ENCODE measurements around the gene AP1B1. TPM values are rescaled to one million over a fixed set of nuclear protein-coding genes. Genes with fewer than 3 reads are reported as not detected.
A peak's percentile ranks its signal among the peaks of the same experiment; 100 is the strongest.

The AP1B1 gene
- total RNA-seq, 1 experiment from 2014 or later: 88.9 TPM

DNA sequence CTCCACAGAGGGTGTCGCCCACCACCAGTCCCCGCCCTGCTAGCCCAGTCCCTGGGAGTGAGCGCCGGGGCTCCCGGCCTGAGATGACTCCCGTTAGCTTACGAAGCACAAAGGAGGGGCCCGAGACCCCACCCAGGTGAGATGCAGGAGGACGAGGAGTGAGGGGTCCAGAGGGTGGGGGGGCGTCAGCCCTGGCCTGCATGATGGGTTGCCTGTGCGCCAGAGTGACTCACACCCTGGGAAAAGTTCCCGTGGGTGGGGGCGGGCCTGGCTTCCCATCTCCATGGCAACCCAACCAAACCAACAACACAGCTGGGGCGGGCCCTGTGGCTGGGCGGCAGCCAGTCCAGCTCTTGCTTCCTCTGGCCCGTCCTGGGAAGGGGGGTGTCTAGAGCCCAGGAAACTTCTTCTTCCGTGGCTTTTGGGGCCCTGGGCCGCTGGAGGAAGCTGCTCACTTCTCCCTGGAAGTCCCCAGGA is 77.5 kb downstream of the AP1B1 start:
- Mint-ChIP-seq H3K4me1 (ENCODE audit: low read depth, unreplicated experiment) (peaks cover 41% of the 10 kb centered on the region), H3K27me3 (ENCODE audit: unreplicated experiment) (peaks cover 22% of the 10 kb centered on the region), H3K4me3 (ENCODE audit: low read depth, unreplicated experiment) (peak overlapping the region; percentile 41), H3K9me3 (ENCODE audit: low read depth, unreplicated experiment) (no peaks in the 10 kb centered on the region), H3K27ac (ENCODE audit: unreplicated experiment) (peak overlapping the region; percentile 36), H3K36me3 (ENCODE audit: insufficient read depth, unreplicated experiment) (peaks cover 42% of the 10 kb centered on the region)
- DNase-seq: peak; percentile 97
- TF ChIP-seq, protein P1, sequence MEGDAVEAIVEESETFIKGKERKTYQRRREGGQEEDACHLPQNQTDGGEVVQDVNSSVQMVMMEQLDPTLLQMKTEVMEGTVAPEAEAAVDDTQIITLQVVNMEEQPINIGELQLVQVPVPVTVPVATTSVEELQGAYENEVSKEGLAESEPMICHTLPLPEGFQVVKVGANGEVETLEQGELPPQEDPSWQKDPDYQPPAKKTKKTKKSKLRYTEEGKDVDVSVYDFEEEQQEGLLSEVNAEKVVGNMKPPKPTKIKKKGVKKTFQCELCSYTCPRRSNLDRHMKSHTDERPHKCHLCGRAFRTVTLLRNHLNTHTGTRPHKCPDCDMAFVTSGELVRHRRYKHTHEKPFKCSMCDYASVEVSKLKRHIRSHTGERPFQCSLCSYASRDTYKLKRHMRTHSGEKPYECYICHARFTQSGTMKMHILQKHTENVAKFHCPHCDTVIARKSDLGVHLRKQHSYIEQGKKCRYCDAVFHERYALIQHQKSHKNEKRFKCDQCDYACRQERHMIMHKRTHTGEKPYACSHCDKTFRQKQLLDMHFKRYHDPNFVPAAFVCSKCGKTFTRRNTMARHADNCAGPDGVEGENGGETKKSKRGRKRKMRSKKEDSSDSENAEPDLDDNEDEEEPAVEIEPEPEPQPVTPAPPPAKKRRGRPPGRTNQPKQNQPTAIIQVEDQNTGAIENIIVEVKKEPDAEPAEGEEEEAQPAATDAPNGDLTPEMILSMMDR (IDR thresholded peaks at IDR 0.05; ENCODE audit: unreplicated experiment): no peak
- CTCF ChIA-PET: interaction anchor here (0.5 to 0.6 kb wide), 3 partner anchors 252 to 581 kb away, joined by 3 to 5 read pairs (median 4); no protein-coding TSS in a partner anchor
- no TSS peak for BruUV-seq (replicated peaks)
- intact Hi-C loops (cut with micrococcal nuclease; ENCODE audit: unreplicated experiment): no loop called here

DNA sequence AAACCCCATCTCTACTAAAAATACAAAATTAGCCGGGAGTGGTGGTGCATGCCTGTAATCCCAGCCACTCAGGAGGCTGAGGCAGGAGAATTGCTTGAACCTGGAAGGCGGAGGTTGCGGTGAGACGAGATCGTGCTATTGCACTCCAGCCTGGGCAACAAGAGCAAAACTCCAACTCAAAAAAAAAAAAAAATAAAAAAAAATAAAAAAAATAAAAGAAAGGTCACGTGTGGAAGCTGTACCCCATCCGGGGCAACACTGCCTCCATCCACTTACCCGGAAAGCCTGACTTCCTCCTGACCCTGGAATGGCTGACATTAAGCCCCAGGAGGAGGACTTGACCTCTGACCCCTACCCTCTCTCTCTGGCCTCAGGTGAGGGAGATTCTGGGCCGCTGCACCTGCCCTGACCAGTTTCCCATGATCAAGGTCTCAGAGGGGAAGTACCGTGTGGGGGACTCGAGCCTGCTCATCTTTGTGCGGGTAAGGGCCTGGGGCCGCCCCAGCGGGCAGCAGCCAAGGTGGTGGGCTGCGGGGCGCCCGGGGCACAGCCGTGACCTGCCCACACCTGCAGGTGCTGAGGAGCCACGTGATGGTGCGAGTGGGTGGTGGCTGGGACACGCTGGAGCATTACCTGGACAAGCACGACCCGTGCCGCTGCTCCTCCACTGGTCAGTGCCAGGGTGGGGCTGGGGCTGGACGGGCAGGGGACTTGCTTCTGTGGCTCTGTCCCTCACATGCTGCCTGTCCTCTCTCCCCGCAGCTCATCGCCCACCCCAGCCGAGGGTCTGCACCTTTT is 78.1 kb downstream of the AP1B1 start:
- BruUV-seq (replicated peaks): no TSS peak
- Mint-ChIP-seq H3K4me1 (ENCODE audit: low read depth, unreplicated experiment) (peaks cover 41% of the 10 kb centered on the region), H3K36me3 (ENCODE audit: insufficient read depth, unreplicated experiment) (peaks cover 48% of the 10 kb centered on the region), H3K9me3 (ENCODE audit: low read depth, unreplicated experiment) (no peaks in the 10 kb centered on the region), H3K27ac (ENCODE audit: unreplicated experiment) (peak overlapping the region; percentile 36), H3K4me3 (ENCODE audit: low read depth, unreplicated experiment) (peak overlapping the region; percentile 41), H3K27me3 (ENCODE audit: unreplicated experiment) (peaks cover 21% of the 10 kb centered on the region)
- CTCF ChIA-PET: interaction anchor here (0.5 to 0.6 kb wide), 3 partner anchors 252 to 1799 kb away, joined by 3 to 5 read pairs (median 3); no protein-coding TSS in a partner anchor
- DNase-seq: no peak
- intact Hi-C loops (cut with micrococcal nuclease; ENCODE audit: unreplicated experiment): no loop called here
- TF ChIP-seq, protein P1 (IDR thresholded peaks at IDR 0.05; ENCODE audit: unreplicated experiment): no peak

DNA sequence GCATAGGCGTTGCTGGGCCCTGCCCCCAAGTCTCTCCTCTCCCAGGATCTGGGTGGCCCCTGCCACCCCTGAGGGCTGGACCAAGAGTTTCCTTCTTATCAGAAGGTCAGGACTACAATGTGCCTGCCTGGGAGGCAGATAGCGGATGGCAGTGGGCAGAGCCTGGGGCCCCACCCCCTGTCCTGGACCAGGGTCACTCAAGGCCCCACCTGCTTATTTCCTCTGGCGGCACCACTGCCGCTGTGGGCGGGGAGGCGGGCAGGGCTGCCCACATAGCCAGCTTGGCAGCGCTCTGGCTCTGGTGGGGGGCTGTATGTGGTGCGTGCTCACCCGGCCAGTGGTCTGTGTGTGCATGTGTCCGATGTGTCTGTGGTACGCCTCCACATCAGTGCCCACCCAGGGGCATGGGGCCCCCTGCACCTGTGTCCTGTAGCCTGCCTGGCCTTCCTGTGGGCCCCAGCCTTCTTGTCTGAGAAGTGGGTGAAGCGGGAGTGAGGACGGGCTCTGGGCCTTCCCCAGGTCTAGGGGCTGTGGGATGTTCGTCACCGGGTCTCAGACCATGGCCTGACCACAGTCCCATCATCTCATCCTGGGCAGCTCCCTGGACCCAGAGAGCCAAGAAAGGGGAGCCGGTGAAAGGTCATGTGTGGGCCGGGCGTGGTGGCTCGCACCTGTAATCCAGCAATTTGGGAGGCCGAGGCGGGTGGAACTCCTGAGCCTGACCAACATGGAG is 78.9 kb downstream of the AP1B1 start:
- TF ChIP-seq, protein P1 (IDR thresholded peaks at IDR 0.05; ENCODE audit: unreplicated experiment): no peak
- no peaks in the 10 kb centered on the region for H3K9me3 Mint-ChIP-seq (ENCODE audit: low read depth, unreplicated experiment)
- BruUV-seq (replicated peaks): no TSS peak
- H3K4me3 Mint-ChIP-seq (ENCODE audit: low read depth, unreplicated experiment): peak overlapping the region; percentile 81
- H3K36me3 Mint-ChIP-seq (ENCODE audit: insufficient read depth, unreplicated experiment): peaks cover 56% of the 10 kb centered on the region
- intact Hi-C loops (cut with micrococcal nuclease; ENCODE audit: unreplicated experiment): no loop called here
- DNase-seq: peak; percentile 41
- H3K27me3 Mint-ChIP-seq (ENCODE audit: unreplicated experiment): peaks cover 14% of the 10 kb centered on the region
- CTCF ChIA-PET: no interaction called here
- H3K4me1 Mint-ChIP-seq (ENCODE audit: low read depth, unreplicated experiment): peaks cover 37% of the 10 kb centered on the region
- no peak overlapping the region for H3K27ac Mint-ChIP-seq (ENCODE audit: unreplicated experiment)

DNA sequence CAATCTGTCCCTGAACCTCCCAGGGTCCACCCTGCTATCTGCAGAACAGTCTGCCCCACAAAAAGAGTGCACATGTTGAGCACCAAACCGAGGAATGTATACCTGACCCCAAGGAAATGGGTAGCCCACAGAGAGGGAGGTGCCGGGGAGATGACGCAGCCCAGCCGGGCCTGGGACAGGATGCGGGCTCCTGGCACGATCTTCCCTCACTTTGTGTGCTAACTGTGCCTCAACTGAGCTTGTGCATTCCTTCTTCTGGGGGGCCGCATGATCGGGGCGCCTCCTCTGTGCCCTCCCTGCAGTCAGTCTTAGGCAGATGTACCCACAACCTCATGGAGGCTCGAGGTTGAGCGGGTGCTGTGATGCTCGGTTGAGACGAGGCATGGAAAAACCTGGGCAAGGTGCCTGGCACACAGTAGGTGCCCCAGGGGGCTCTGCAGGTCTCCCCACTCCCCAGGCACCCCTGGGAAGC is 79.5 kb downstream of the AP1B1 start:
- TF ChIP-seq, protein P1 (IDR thresholded peaks at IDR 0.05; ENCODE audit: unreplicated experiment): no peak
- CTCF ChIA-PET: no interaction called here
- BruUV-seq (replicated peaks): no TSS peak
- intact Hi-C loops (cut with micrococcal nuclease; ENCODE audit: unreplicated experiment): no loop called here
- no peak for DNase-seq
- peaks cover 30% of the 10 kb centered on the region for H3K4me1 Mint-ChIP-seq (ENCODE audit: low read depth, unreplicated experiment)
- peaks cover 60% of the 10 kb centered on the region for H3K36me3 Mint-ChIP-seq (ENCODE audit: insufficient read depth, unreplicated experiment)
- H3K27ac Mint-ChIP-seq (ENCODE audit: unreplicated experiment): no peak overlapping the region
- H3K4me3 Mint-ChIP-seq (ENCODE audit: low read depth, unreplicated experiment): peak overlapping the region; percentile 81
- H3K27me3 Mint-ChIP-seq (ENCODE audit: unreplicated experiment): peaks cover 8% of the 10 kb centered on the region
- no peaks in the 10 kb centered on the region for H3K9me3 Mint-ChIP-seq (ENCODE audit: low read depth, unreplicated experiment)

All from Calu3 (cell line).